Right lobe of liver (tissue), 6 donors: ENCODE data around the gene NCEH1. TPM values are rescaled to one million over a fixed set of nuclear protein-coding genes. Genes with fewer than 3 reads are reported as not detected.
A peak's percentile ranks its signal among the peaks of the same experiment; 100 is the strongest.

Source experiments
- ATAC-seq, 4 donors: fragments of 200-7000 bp; cut with Tn5 transposase; one replicate each; pipeline ENCODE4 v1.9.1; 2020; ENCODE audit warnings: mild to moderate bottlenecking in 4 of 4, moderate library complexity in 4 of 4
- DNase-seq, 3 donors: peaks; one replicate each; pipeline ENCODE4 v3.0.0-alpha.2; 2020
- H3K27ac ChIP-seq, 3 donors: fragments of 200-600 bp; one replicate each; pipeline ENCODE4 v1.8.0; 2022
- H3K27me3 ChIP-seq, 2 donors: fragments of 200-600 bp; one replicate each; pipeline ENCODE4 v1.8.0; 2022
- H3K36me3 ChIP-seq, 4 donors: fragments of 200-600 bp; sonication (generic) in 1 of 4; one replicate each; pipeline versions ENCODE4 v1.5.1 to v1.8.0; 2017 to 2022; ENCODE audit warnings: control low read depth in 1 of 4
- H3K4me1 ChIP-seq, 4 donors: fragments of 200-600 bp; sonication (generic) in 1 of 4; one replicate each; pipeline versions ENCODE4 v1.5.1 to v1.8.0; 2017 to 2022; ENCODE audit warnings: control low read depth in 1 of 4
- H3K4me3 ChIP-seq, 3 donors: fragments of 200-600 bp; one replicate each; pipeline ENCODE4 v1.8.0; 2022
- H3K9me3 ChIP-seq, 4 donors: fragments of 200-600 bp; sonication (generic) in 1 of 4; one replicate each; pipeline versions ENCODE4 v1.5.1 to v1.8.0; 2017 to 2022; ENCODE audit warnings: control low read depth in 1 of 4
- CTCF ChIP-seq, 4 donors: fragments of 200-600 bp in 3 of 4; fragments of 450-650 bp in 1 of 4; IDR thresholded peaks; one replicate each; pipeline versions ENCODE4 v1.5.1 to v1.8.0; 2016 to 2022; ENCODE audit warnings: antibody characterized with exemption in 4 of 4, mild to moderate bottlenecking in 2 of 4
- POLR2A ChIP-seq: fragments of 450-650 bp; IDR thresholded peaks from one replicate; pipeline ENCODE4 v1.6.1; 2017; ENCODE audit warnings: antibody characterized with exemption, mild to moderate bottlenecking
- WGBS: methylation state at CpG from one replicate; pipeline ENCODE4 v1.1.6; 2018; ENCODE audit warnings: low coverage, low lambda C conversion rate; ENCODE audit not compliant: insufficient coverage; ENCODE audit errors: missing lambda C conversion rate; 5-methylcytosine and 5-hydroxymethylcytosine counted together
- intact Hi-C, 2 donors: fragments of 100-400 bp; cut with DNase I; formaldehyde crosslinking; loops; one replicate each; pipeline versions ENCODE4 v1.11.2 to v1.14.1; 2022
- total RNA-seq, 6 experiments: library from RNA; depleted of rRNA in 2 of 6; stranded (reverse); fragments of >200 nt in 2 of 6; fragmentation: NEBNext Ultra II Directional in 3 of 6; extraction: Animal tissue kit (Norgen Biotek cat#: 25700) in 3 of 6; gene quantifications; one replicate each; pipeline versions ENCODE4 v1.1.0 to v1.2.4, GENCODE V29; 2016 to 2023
- donor health status: DM: no; HTN: yes; CAD: no.
- donor health status: DM: no; HTN: no; CAD: no.
- donor health status: DM: no; HTN: no; CAD: no.
- donor health status: DM: no; HTN: yes; CAD: no.
- donor health status: DM: no; HTN: yes; CAD: no.

Gene NCEH1
- total RNA-seq, 6 experiments from 2014 or later = 1.5 to 13.0 (median 4.3) TPM

GRCh38 chr3:172635588-172635987, 75.3 kb downstream of the NCEH1 start:
- ATAC-seq = peak in 2 of 4 donors; percentile 16 to 72
- 70% methylated on average over 3 of the region's 3 CpGs for WGBS
- Histone ChIP-seq H3K9me3 (no peaks in the 10 kb centered on the region), H3K27ac (no peak overlapping the region), H3K4me3 (no peak overlapping the region), H3K36me3 (no peaks in the 10 kb centered on the region), H3K4me1 (peaks cover 0 to 6% (median 0%) of the 10 kb centered on the region in 4 donors), H3K27me3 (no peaks in the 10 kb centered on the region)
- no peak for DNase-seq
- intact Hi-C loops = no loop called here
- TF ChIP-seq POLR2A = no peak
- no peak for TF ChIP-seq CTCF (IDR thresholded peaks at IDR 0.05)

- peaks cover 0 to 6% (median 0%) of the 10 kb centered on the region in 4 donors for H3K4me1 ChIP-seq
- H3K4me3 ChIP-seq = no peak overlapping the region
- no peak overlapping the region for H3K27ac ChIP-seq
- intact Hi-C loops = no loop called here
- H3K36me3 ChIP-seq = no peaks in the 10 kb centered on the region
- ATAC-seq = peak in 1 of 4 donors; percentile 26
- H3K9me3 ChIP-seq = no peaks in the 10 kb centered on the region
- 81% methylated on average over 3 of the region's 3 CpGs for WGBS
- H3K27me3 ChIP-seq = no peaks in the 10 kb centered on the region
- no peak for DNase-seq
- TF ChIP-seq POLR2A = no peak
- no peak for TF ChIP-seq CTCF (IDR thresholded peaks at IDR 0.05)
Measured at GRCh38 chr3:172634948-172635347, 75.9 kb downstream of the NCEH1 start.

- Histone ChIP-seq H3K36me3 (no peaks in the 10 kb centered on the region), H3K9me3 (no peaks in the 10 kb centered on the region), H3K27me3 (no peaks in the 10 kb centered on the region), H3K27ac (no peak overlapping the region), H3K4me3 (no peak overlapping the region), H3K4me1 (peaks cover 0 to 23% (median 3%) of the 10 kb centered on the region in 4 donors)
- intact Hi-C loops = no loop called here
- ATAC-seq (no peak), DNase-seq (no peak)
- 17% methylated on average over 1 of the region's 1 CpG for WGBS
- TF ChIP-seq POLR2A (no peak), CTCF (IDR thresholded peaks at IDR 0.05) (no peak)
Measured at GRCh38 chr3:172630316-172630715, 80.6 kb downstream of the NCEH1 start.

GRCh38 chr3:172629470-172629869, 81.4 kb downstream of the NCEH1 start:
- ATAC-seq = no peak
- H3K27me3 ChIP-seq = no peaks in the 10 kb centered on the region
- H3K36me3 ChIP-seq = no peaks in the 10 kb centered on the region
- no peak for DNase-seq
- WGBS = 81% methylated on average over 5 of the region's 5 CpGs
- H3K4me3 ChIP-seq = no peak overlapping the region
- no peak overlapping the region for H3K27ac ChIP-seq
- peaks cover 0 to 27% (median 3%) of the 10 kb centered on the region in 4 donors for H3K4me1 ChIP-seq
- H3K9me3 ChIP-seq = no peaks in the 10 kb centered on the region
- intact Hi-C loops = no loop called here
- TF ChIP-seq POLR2A = no peak
- no peak for TF ChIP-seq CTCF (IDR thresholded peaks at IDR 0.05)
